HG02981 (cell line): ENCODE results near the gene ARHGEF5.

Experiments used
- ATAC-seq: cut with Tn5 transposase; IDR thresholded peaks from one replicate; pipeline ENCODE4 v1.9.1; 2021; ENCODE audit warnings: mild to moderate bottlenecking, moderate library complexity; ENCODE audit not compliant: unreplicated experiment

The ARHGEF5 gene

GRCh38 chr7:144379776-144380384, 24.7 kb downstream of the ARHGEF5 start:
- no peak for ATAC-seq

- ATAC-seq, result peak; percentile 58
Observed at GRCh38 chr7:144384071-144384470, 28.9 kb downstream of the ARHGEF5 start.

DNA sequence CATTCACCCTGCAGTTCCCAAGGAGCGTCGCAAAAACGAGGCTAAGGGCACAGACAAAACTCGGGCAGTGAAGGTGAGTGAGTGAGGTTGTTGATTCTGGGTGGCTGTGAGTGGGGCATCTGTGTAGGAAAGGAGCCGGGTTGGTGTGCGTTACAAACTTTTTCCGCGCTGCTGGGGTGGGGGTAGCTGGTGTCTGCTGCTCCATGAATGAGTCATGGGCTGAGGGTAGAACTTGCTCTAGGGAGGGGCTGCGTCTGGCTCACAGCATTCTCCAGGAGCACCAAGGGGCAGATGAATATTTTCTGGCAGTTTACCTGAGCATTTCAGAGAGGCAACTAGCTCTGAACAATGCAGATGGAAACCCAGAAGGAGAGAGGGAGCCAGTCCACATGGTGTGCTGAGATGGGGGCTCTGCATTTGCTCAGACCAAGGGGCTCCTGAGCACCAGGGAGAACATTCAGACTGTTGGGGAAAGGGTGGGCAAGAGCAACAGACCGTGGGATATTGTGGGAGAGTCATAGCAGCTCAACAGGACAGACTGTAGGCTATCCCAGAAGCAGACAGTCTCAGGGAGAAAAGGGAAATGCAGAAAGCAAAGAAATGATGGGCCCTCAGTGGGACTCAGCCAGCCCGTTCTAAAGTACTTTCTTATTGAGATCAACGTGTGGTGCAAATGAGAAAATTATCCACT, 29.5 kb downstream of the ARHGEF5 start:
- ATAC-seq, result no peak

DNA sequence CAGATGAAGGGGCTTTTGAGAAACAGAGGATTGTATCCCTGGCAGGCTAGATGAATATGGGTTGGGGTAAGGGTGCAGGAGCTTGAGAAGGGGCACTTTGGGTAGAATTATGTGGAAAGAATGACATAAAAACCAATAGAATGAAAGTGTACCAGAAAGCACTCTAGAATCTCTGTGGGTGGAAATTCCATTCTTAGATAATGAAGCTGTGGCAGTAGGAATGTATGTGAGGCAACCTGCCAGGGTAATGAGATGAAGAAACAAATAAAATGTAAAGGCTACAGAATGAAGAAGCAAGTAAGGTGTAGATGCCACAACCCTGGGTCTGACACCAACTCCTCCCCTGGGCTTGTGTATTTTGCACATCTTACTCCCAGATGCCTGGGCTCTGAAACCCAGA, 31.5 kb downstream of the ARHGEF5 start:
- no peak for ATAC-seq

DNA sequence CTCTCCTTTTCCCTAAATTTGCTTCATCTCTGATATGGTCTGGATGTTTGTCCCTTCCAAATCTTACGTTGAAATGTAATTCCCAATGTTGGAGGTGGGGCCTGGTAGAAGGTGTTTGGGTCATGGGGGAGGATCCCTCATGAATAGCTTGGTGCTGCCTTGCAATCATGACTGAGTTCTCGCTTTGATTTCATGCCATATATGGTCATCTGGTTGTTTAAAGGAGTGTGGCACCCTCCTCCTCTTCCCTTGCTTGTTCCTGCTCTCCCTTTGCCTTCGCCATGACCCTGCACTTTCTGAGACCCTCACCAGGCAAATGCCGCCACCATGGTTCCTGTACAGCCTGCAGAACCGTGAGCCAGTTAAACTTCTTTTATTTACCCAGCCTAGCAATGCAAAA, 33.7 kb downstream of the ARHGEF5 start:
- no peak for ATAC-seq

- ATAC-seq, result no peak
Observed at GRCh38 chr7:144390481-144390880, 35.3 kb downstream of the ARHGEF5 start.

- ATAC-seq, result no peak
Observed at GRCh38 chr7:144391014-144391413, 35.8 kb downstream of the ARHGEF5 start.

GRCh38 chr7:144391823-144392255, 36.6 kb downstream of the ARHGEF5 start:
- peak; percentile 80 for ATAC-seq

DNA sequence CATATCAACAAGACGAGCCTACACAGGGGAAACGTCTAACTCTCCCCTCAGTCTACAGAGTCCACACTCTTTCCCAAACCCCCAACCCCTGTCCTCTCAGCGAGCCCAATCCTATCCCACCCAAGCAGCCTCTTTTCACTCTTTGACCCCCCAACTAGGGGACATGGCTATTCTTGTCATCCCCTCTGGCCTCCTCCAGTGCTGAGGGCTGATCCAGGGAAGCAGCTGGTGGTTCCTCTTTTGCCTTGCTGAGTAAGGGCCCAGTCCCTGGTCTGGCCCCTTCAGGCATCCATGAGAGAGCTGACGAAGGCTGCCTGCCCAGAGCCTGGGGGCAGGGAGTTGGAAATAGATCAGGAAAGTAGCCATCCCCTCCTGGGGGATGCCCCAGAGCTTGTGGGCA, 41.9 kb downstream of the ARHGEF5 start:
- ATAC-seq, result no peak

GRCh38 chr7:144398291-144398690, 43.1 kb downstream of the ARHGEF5 start:
- no peak for ATAC-seq

GRCh38 chr7:144398911-144399310, 43.7 kb downstream of the ARHGEF5 start:
- ATAC-seq, result no peak

DNA sequence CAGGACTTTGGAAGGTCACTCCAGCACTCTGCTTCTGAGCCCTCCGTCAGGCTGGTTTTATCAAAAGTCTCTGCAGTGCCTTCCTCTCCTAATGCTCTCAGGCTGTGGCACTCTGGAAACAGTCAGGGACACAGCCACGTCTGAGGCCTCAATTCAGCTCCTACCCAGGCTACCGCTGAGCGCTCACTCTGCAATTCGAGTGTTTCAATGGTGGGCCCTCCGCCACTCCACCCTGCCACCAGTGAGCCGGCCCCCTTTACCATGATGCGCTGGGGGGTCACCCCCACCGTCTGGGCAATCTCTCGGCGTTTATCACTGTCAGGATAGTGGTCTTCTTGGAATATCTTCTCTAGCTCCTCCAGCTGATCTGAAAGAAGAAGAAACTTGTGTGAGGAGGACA, 44.7 kb downstream of the ARHGEF5 start:
- ATAC-seq, result no peak

GRCh38 chr7:144401490-144401889, 46.3 kb downstream of the ARHGEF5 start:
- no peak for ATAC-seq

- no peak for ATAC-seq
Observed at GRCh38 chr7:144403102-144403501, 47.9 kb downstream of the ARHGEF5 start.

DNA sequence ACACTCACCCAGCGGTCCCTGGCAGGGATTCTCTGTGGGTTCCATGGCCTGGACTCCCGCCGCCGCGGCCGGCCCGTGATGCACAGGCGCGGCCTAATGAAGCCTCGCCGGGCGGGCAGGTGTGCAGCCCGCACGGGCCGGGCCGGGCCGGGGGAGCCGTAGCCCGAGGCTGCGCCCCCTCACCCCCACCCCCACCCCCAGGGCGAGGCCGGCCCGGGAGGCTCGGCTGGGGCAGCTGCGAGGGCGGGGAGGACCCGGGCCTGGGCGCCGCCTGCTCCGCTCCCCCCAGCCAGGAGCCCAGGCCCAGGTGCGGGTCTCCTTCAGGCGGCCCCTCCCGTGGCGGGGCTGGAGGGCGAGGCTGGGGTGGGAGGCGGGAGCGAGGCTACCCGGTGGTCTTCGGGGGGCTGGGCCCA, 48.5 kb downstream of the ARHGEF5 start, which contains the start of gene NOBOX:
TSS of gene NOBOX (minus strand) at position 45 of the 413 bp plus-strand sequence.
- no peak for ATAC-seq

GRCh38 chr7:144404946-144405345, 49.7 kb downstream of the ARHGEF5 start:
- no peak for ATAC-seq

GRCh38 chr7:144407266-144407931, 52.2 kb downstream of the ARHGEF5 start:
- ATAC-seq, result no peak

DNA sequence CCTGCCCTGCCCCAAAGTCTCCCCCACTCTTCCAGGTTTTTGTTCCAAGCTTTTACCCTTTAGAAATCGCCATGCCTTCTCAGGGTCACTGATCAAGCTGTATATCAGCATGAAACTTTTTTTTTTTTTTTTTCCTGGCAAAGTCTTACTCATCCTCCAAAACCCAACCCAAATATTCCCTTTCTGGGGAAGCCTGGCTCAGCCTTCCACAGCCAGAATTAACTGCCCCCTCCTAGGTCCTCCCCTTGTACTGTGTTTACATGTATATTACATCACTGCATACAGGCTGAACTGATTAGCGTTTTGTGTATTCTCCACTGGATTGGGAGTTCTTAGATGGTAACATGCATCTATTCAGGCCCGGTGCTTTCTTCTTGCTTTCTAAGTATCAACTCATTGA, 52.9 kb downstream of the ARHGEF5 start:
- no peak for ATAC-seq

- ATAC-seq, result no peak
Observed at GRCh38 chr7:144410441-144410840, 55.2 kb downstream of the ARHGEF5 start.

- no peak for ATAC-seq
Observed at GRCh38 chr7:144414815-144415214, 59.6 kb downstream of the ARHGEF5 start.

DNA sequence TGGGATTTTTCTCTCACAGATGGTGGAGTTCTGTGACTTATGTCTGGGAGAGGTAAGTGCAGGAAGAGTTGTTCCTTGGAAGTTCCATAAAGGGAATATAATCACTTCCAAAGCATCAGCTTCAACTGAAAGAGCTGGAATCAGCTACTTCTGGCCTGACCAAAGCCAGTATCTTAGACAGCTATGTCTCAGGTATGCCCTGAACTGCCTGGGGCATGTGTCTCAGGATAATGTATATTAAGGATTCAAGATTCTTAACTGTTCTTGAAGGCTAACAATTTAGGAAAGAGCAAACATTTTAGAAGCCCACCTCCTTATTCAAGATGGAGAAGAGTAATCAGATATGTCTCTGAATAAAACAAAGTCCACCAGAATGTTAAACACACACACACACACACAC, 60.7 kb downstream of the ARHGEF5 start:
- no peak for ATAC-seq

GRCh38 chr7:144416341-144416740, 61.1 kb downstream of the ARHGEF5 start:
- no peak for ATAC-seq
